IPS-15b (cell line): ENCODE results near the gene CFAP44.
"Not testable (repeated sequence)": the region's sequence is repeated elsewhere in the genome, so short reads cannot be mapped to it uniquely, and the experiment has no call there.

ENCODE experiments used
- H3K27me3 ChIP-seq: one replicate; pipeline ENCODE4 v1.6.1; 2013; ENCODE audit warnings: low read length; ENCODE audit not compliant: control insufficient read depth, insufficient read depth
- H3K36me3 ChIP-seq: one replicate; pipeline ENCODE4 v1.6.1; 2013; ENCODE audit warnings: low read length; ENCODE audit not compliant: control insufficient read depth, insufficient read depth
- H3K4me1 ChIP-seq: one replicate; pipeline ENCODE4 v1.6.1; 2013; ENCODE audit warnings: mild to moderate bottlenecking, low read length; ENCODE audit not compliant: control insufficient read depth, insufficient read depth
- H3K4me3 ChIP-seq: one replicate; pipeline ENCODE4 v1.5.1; 2013; ENCODE audit warnings: low read depth, low read length
- H3K9ac ChIP-seq: one replicate; pipeline ENCODE4 v1.6.1; 2013; ENCODE audit warnings: low read depth, mild to moderate bottlenecking, low read length
- H3K9me3 ChIP-seq: one replicate; pipeline ENCODE4 v1.6.1; 2013; ENCODE audit warnings: mild to moderate bottlenecking, low read length; ENCODE audit not compliant: control insufficient read depth, insufficient read depth

CFAP44 gene, protein sequence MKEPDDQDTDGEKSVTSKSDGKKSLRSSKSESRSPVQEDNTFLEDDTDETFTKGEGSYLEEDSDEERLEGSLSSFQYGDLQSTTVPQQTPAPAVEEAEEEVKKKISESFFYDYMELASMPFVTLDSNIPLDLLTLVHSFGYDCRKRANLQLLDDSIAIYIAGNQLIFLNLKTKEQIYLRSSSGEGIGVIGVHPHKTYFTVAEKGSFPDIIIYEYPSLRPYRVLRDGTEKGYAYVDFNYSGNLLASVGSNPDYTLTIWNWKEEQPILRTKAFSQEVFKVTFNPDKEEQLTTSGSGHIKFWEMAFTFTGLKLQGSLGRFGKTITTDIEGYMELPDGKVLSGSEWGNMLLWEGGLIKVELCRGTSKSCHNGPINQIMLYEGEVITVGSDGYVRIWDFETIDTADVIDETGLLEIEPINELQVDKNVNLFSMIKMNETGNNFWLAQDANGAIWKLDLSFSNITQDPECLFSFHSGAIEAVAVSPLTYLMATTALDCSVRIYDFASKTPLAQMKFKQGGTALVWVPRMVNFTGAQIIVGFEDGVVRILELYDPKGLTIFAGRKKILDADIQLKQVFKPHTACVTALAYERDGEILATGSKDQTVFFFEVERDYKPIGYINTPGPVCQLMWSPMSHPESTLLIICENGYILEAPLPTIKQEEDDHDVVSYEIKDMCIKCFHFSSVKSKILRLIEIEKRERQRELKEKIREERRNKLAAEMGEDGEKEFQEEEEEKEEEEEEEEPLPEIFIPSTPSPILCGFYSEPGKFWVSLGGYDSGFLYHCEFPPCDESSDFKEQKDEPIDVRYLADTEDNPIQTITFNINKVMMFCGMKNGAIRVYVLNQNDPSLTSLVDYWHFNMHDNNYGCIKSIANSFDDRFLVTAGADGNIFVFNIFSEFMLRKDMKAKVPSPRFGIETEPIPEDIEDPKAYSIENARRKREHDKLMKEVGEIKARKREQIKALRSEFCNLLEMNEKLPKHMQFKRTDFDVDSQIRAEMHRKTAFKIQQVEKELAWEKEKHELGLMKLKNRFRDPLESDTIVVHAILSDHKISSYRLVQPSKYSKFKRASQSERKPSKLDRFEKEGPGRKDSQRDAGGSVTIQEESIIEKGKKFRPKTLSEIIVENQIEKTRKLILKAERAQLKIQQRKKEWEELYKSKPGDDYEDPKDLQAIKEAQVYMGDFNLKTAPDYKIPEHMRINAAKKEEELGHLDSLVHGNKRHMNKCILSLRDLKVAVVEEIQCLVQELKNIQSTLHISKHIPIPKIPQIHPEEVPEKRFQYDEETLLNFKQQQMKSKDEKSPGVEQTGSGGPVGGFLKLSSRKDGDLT (N-terminal part only)

DNA sequence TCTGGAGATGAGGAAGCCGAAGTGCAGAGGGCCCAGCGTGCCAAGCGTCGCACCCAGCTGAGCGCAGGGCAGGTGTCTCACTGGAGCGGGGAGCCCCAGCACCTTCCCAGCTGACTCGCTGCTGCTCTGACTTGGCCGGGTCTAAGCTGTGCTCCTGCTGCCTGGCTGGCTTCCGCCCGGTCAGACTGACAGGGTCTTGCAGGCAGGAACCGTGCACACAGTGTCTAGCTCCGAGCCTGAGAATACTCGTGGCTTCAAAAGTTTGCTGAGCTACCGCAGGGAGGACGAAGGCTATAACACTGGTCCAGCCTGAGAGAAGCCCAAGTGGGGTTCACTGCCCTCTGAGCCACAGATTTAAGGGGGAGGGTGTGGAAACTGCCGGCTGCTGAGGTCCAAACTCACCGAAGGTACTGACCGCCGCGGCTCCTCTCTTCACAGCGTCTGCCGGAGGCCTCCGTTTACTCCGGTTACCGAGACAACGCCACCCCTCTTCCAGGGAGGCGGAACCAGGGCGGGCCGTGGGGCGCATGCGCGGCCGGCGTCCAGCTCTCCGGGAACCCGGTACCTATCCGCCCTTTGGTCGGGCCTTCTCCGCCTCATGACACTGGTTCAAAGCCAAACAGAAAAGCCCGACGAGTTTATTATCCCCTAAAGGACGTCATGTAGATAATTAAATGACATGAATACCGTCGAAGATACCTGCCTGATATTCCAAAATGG is at the start of gene CFAP44:
CFAP44 (minus strand) TSS at position 443 of the 720 bp plus-strand sequence. CDS start 7,829 bp downstream, outside the sequence.
- Histone ChIP-seq H3K27me3 (peaks cover 6% of the 10 kb centered on the region), H3K4me1 (no peaks in the 10 kb centered on the region), H3K9me3 (no peaks in the 10 kb centered on the region), H3K4me3 (peak within 1 kb of the TSS; percentile 59), H3K9ac (no peak within 1 kb of the TSS), H3K36me3 (no peaks in the 10 kb centered on the region)

- Histone ChIP-seq H3K9me3 (no peaks in the 10 kb centered on the region), H3K27me3 (no peaks in the 10 kb centered on the region), H3K4me1 (no peaks in the 10 kb centered on the region), H3K36me3 (no peaks in the 10 kb centered on the region), H3K9ac (no peak overlapping the region), H3K4me3 (no peak overlapping the region)
These were observed 43.9 kb upstream of the CFAP44 start for GRCh38 chr3:113485161-113485609.

- H3K36me3 ChIP-seq = no peaks in the 10 kb centered on the region
- no peak overlapping the region for H3K9ac ChIP-seq
- H3K9me3 ChIP-seq = no peaks in the 10 kb centered on the region
These were observed 27.2 kb upstream of the CFAP44 start for GRCh38 chr3:113468539-113468938.

DNA sequence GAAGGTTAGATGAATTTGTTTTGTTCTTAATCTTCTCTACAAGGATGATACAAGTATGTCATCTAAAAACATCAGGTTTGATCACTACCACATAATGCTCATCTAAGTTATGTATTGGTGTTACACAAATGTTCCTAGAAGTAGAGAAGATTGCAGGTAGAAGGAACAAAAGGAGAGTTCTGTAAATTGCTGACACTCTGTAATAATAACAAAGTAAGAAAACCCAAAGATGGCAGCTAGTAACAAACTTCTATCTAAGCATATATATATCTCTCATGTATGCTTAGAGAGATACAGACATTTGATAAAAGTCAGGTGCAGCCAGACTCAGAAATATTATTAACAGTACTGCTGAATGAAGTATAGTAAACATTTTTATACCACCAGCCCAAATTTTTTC is 20.2 kb upstream of the CFAP44 start:
- Histone ChIP-seq H3K9me3 (no peaks in the 10 kb centered on the region), H3K4me3 (no peak overlapping the region), H3K9ac (no peak overlapping the region), H3K27me3 (no peaks in the 10 kb centered on the region), H3K36me3 (no peaks in the 10 kb centered on the region), H3K4me1 (no peaks in the 10 kb centered on the region)

More at GRCh38 chr3:113468539-113468938, 27.2 kb upstream of the CFAP44 start:
- H3K4me1 ChIP-seq = no peaks in the 10 kb centered on the region
- H3K4me3 ChIP-seq = no peak overlapping the region
- H3K27me3 ChIP-seq = no peaks in the 10 kb centered on the region

DNA sequence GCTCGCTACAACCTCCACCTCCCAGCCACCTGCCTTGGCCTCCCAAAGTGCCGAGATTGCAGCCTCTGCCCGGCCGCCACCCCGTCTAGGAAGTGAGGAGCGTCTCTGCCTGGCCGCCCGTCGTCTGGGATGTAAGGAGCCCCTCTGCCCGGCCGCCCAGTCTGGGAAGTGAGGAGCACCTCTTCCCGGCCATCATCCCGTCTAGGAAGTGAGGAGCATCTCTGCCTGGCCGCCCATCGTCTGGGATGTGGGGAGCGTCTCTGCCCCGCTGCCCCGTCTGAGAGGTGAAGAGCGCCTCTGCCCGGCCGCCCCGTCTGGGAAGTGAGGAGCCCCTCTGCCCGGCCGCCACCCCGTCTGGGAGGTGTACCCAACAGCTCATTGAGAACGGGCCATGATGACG is 17.3 kb upstream of the CFAP44 start:
- H3K4me1 ChIP-seq, H3K9me3 ChIP-seq, H3K36me3 ChIP-seq, H3K4me3 ChIP-seq, H3K9ac ChIP-seq, H3K27me3 ChIP-seq: not testable (repeated sequence)

DNA sequence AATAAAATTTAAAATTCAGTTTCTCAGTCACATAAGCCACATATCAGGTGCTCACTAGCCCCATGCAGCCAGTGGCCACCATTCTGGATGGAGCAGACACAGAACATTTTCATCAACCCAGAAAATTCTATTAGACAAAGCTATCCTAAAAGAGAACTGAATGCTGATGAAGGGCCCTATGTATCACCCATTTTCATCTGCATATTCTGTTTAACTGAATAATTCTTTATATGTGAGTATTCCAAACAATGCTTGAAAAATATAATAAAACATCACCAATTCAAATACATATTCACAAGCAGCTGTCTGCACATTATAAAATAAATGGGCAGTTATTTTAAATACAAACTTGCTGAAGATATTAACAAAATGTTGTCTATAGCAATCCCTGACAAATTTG is 14.2 kb upstream of the CFAP44 start:
- H3K4me1 ChIP-seq = no peaks in the 10 kb centered on the region
- H3K9me3 ChIP-seq = no peaks in the 10 kb centered on the region
- no peaks in the 10 kb centered on the region for H3K36me3 ChIP-seq
- H3K27me3 ChIP-seq = no peaks in the 10 kb centered on the region
- no peak overlapping the region for H3K9ac ChIP-seq
- H3K4me3 ChIP-seq = no peak overlapping the region

GRCh38 chr3:113454630-113455029 is 13.3 kb upstream of the CFAP44 start:
- Histone ChIP-seq H3K9me3 (no peaks in the 10 kb centered on the region), H3K4me1 (no peaks in the 10 kb centered on the region), H3K27me3 (no peaks in the 10 kb centered on the region), H3K4me3 (no peak overlapping the region), H3K9ac (no peak overlapping the region), H3K36me3 (no peaks in the 10 kb centered on the region)

GRCh38 chr3:113454057-113454456 is 12.8 kb upstream of the CFAP44 start:
- Histone ChIP-seq H3K4me3 (no peak overlapping the region), H3K36me3 (no peaks in the 10 kb centered on the region), H3K27me3 (no peaks in the 10 kb centered on the region), H3K4me1 (no peaks in the 10 kb centered on the region), H3K9me3 (no peaks in the 10 kb centered on the region), H3K9ac (no peak overlapping the region)

GRCh38 chr3:113450911-113451310 is 9.6 kb upstream of the CFAP44 start:
- Histone ChIP-seq H3K36me3 (no peaks in the 10 kb centered on the region), H3K9me3 (no peaks in the 10 kb centered on the region)

GRCh38 chr3:113439606-113440005 is 1.7 kb downstream of the CFAP44 start:
- Histone ChIP-seq H3K9ac (no peak overlapping the region), H3K36me3 (no peaks in the 10 kb centered on the region), H3K27me3 (peaks cover 6% of the 10 kb centered on the region), H3K9me3 (no peaks in the 10 kb centered on the region), H3K4me1 (no peaks in the 10 kb centered on the region), H3K4me3 (no peak overlapping the region)

More at GRCh38 chr3:113450911-113451310, 9.6 kb upstream of the CFAP44 start:
- H3K9ac ChIP-seq = no peak overlapping the region
- H3K27me3 ChIP-seq = no peaks in the 10 kb centered on the region
- no peaks in the 10 kb centered on the region for H3K4me1 ChIP-seq
- H3K4me3 ChIP-seq = no peak overlapping the region

- H3K9me3 ChIP-seq = no peaks in the 10 kb centered on the region
- no peak overlapping the region for H3K9ac ChIP-seq
- H3K4me1 ChIP-seq = no peaks in the 10 kb centered on the region
- no peak overlapping the region for H3K4me3 ChIP-seq
- H3K36me3 ChIP-seq = no peaks in the 10 kb centered on the region
- H3K27me3 ChIP-seq = peaks cover 6% of the 10 kb centered on the region
These were observed 3.1 kb downstream of the CFAP44 start for GRCh38 chr3:113438224-113438623.
